ENCODE results near the gene GPR119.

GRCh38 chrX:130376077-130376476 is 9.4 kb downstream of the GPR119 start:
- no peak for TF ChIP-seq CTCF (IDR thresholded peaks at IDR 0.05)
- no peak for TF ChIP-seq POLR2A (IDR thresholded peaks at IDR 0.05)

Data from testis (tissue), 2 donors.